Esophagus muscularis mucosa (tissue), 4 donors: ENCODE data around the gene SAE1. TPM values are rescaled to one million over a fixed set of nuclear protein-coding genes. Genes with fewer than 3 reads are reported as not detected.
A peak's percentile ranks its signal among the peaks of the same experiment; 100 is the strongest.

Source experiments
- DNase-seq: peaks from one replicate; pipeline ENCODE4 v3.0.0-alpha.2; 2017; ENCODE audit errors: extremely low spot score
- H3K27ac ChIP-seq, 4 donors: fragments of 200-600 bp; sonication (generic); replicated peaks in 1 of 4; 1 replicate in 3 of 4; 2 replicates in 1 of 4; pipeline ENCODE4 v1.5.1; 2016 to 2019; ENCODE audit warnings: mild to moderate bottlenecking in 1 of 4
- H3K27me3 ChIP-seq, 4 donors: fragments of 200-600 bp; sonication (generic); one replicate each; pipeline versions ENCODE4 v1.5.1 to v1.6.0; 2016 to 2019
- H3K36me3 ChIP-seq, 4 donors: fragments of 200-600 bp; sonication (generic); one replicate each; pipeline ENCODE4 v1.5.1; 2016 to 2019
- H3K4me1 ChIP-seq, 4 donors: fragments of 200-600 bp; sonication (generic); one replicate each; pipeline ENCODE4 v1.5.1; 2016 to 2019
- H3K4me3 ChIP-seq, 4 donors: fragments of 200-600 bp; sonication (generic); 1 replicate in 2 of 4; 2 replicates in 2 of 4; pipeline ENCODE4 v1.5.1; 2016 to 2019; ENCODE audit warnings: mild to moderate bottlenecking in 4 of 4, moderate library complexity in 1 of 4
- H3K9me3 ChIP-seq, 4 donors: fragments of 200-600 bp; sonication (generic); 1 replicate in 3 of 4; 2 replicates in 1 of 4; pipeline ENCODE4 v1.5.1; 2016 to 2019
- EP300 ChIP-seq: sonication (generic); formaldehyde crosslinking; IDR thresholded peaks from one replicate; pipeline ENCODE4 v1.6.1; 2017; ENCODE audit warnings: antibody characterized with exemption
- POLR2A ChIP-seq: fragments of 450-650 bp; IDR thresholded peaks from one replicate; pipeline ENCODE4 v1.6.1; 2017; ENCODE audit warnings: antibody characterized with exemption, moderate library complexity, mild to moderate bottlenecking, low read depth
- POLR2AphosphoS5 ChIP-seq, 2 donors: sonication (generic); formaldehyde crosslinking; IDR thresholded peaks; one replicate each; pipeline ENCODE4 v1.6.1; 2017; ENCODE audit warnings: antibody characterized with exemption in 2 of 2
- WGBS: methylation state at CpG from one replicate; pipeline ENCODE4 v1.1.5; 2018; 5-methylcytosine and 5-hydroxymethylcytosine counted together
- intact Hi-C: fragments of 100-400 bp; cut with DNase I; formaldehyde crosslinking; loops from one replicate; pipeline ENCODE4 v1.15.1; 2023
- total RNA-seq, 4 donors: library from RNA; depleted of rRNA; stranded (reverse); fragments of >200 nt; gene quantifications; one replicate each; pipeline versions ENCODE4 v1.1.0 to v1.2.1, GENCODE V29; 2016
- TF ChIP-seq, protein P1 (sequence below), 3 experiments: fragments of 200-600 bp in 2 of 3; fragments of 450-650 bp in 1 of 3; sonication (generic) in 2 of 3; IDR thresholded peaks; one replicate each; pipeline ENCODE4 v1.5.1; 2017 to 2019; ENCODE audit warnings: antibody characterized with exemption in 3 of 3, mild to moderate bottlenecking in 2 of 3, moderate library complexity in 1 of 3

The SAE1 gene
- total RNA-seq, 4 donors from 2014 or later = 130 to 143 (median 136) TPM

DNA sequence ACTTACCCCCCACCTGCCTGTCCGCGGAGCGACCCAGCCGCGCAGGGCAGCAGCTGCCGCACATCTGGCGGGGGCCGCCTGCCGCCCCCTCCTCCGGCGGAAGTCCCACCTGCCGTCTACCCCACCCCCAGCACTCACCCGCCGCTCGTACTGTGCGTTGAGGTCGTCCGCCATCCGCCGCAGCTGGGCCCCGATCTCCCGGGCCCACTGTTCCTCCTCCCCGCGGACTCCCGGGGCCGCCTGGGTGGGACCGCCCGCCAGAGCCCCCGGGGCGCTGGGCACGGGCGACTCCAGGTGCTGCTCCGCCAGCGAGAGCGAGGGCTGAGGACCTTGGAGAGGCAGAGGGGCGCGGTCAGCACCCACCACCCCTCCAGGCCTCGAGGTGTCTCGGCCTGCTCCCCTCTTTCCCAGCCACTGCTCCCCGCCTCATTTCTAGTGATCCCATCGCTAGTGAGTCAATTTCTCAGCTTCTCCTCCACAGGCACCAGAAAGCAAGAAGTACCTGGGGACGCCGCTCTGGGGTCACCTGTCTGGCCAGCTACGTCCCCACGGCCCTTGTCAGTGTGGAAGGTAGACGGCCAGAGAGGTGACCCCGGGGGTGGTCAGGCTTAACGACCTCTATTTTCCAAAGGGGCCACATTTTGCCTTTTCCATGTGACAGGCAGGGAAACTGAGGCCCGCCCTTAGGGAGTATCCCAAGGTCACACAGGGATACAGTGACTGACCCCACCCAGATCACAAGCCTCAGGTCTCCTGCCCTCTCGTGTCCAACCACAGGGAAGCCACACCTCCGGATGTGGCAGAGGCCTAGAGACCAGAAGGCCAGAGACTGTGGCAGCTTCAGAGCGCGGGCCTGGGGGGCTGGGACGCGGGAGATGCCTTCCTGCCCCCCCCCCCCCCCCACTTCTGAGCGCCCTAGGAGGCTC is 96.1 kb downstream of the SAE1 start:
- TF ChIP-seq, protein P1, sequence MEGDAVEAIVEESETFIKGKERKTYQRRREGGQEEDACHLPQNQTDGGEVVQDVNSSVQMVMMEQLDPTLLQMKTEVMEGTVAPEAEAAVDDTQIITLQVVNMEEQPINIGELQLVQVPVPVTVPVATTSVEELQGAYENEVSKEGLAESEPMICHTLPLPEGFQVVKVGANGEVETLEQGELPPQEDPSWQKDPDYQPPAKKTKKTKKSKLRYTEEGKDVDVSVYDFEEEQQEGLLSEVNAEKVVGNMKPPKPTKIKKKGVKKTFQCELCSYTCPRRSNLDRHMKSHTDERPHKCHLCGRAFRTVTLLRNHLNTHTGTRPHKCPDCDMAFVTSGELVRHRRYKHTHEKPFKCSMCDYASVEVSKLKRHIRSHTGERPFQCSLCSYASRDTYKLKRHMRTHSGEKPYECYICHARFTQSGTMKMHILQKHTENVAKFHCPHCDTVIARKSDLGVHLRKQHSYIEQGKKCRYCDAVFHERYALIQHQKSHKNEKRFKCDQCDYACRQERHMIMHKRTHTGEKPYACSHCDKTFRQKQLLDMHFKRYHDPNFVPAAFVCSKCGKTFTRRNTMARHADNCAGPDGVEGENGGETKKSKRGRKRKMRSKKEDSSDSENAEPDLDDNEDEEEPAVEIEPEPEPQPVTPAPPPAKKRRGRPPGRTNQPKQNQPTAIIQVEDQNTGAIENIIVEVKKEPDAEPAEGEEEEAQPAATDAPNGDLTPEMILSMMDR (IDR thresholded peaks at IDR 0.05) = peak in 1 of 3 experiments; percentile 4
- peak; percentile 92 to 95 for TF ChIP-seq POLR2AphosphoS5 (IDR thresholded peaks at IDR 0.05)
- peak; percentile 74 for TF ChIP-seq POLR2A
- TF ChIP-seq EP300 = no peak
- Histone ChIP-seq H3K27me3 (peaks cover 0 to 3% (median 0%) of the 10 kb centered on the region in 4 donors), H3K4me3 (peak overlapping the region; percentile 67 to 99 (median 86)), H3K4me1 (peaks cover 30 to 67% (median 61%) of the 10 kb centered on the region in 4 donors), H3K27ac (peak overlapping the region; percentile 97 to 100 (median 98)), H3K36me3 (peaks cover 1 to 15% (median 9%) of the 10 kb centered on the region in 4 donors), H3K9me3 (no peaks in the 10 kb centered on the region)
- 14% methylated on average over 9 of the region's 56 CpGs for WGBS
- intact Hi-C loops = no loop called here
- DNase-seq = peak; percentile 96

DNA sequence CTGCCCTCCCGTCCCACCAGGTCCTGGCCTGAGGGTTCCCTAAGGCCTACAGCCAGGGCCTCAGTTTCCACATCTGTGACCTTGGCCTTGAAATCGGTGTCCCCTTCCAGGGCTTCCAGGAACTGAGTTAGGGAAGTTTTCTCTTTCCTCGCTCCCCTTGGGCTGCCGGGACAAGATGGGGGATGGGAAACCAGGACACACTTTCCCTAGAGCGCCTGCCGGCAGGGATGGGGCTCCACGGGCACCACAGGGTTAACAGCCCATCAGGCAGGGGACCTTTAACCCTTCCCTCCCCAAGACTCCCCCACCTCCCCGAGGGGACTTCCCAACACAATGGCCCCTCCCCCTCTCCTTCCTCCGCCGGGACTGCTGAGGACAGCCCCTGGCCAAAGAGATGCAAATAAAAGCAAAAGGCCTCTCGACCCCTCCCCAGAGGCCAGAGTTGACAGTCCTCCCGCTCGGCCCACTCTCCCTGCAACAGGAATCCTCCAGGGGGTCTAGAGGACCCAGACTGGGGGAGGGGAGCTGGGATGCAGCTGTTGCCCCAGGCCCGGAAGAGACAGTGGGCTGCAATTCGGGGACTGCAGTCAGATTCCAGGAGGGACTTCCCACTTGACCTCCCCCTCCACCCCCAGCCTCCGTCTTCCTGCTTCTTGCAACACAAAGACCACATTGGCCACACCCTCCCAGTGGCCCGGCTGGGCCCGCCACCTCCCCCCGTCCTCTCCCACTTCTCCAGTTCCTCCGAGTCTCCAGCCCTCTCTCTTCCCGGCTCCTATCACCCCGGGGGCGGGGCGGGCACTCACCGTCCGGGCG is 96.9 kb downstream of the SAE1 start:
- intact Hi-C loops = no loop called here
- H3K4me1 ChIP-seq = peaks cover 37 to 71% (median 67%) of the 10 kb centered on the region in 4 donors
- WGBS = 1% methylated on average over 18 of the region's 27 CpGs

DNA sequence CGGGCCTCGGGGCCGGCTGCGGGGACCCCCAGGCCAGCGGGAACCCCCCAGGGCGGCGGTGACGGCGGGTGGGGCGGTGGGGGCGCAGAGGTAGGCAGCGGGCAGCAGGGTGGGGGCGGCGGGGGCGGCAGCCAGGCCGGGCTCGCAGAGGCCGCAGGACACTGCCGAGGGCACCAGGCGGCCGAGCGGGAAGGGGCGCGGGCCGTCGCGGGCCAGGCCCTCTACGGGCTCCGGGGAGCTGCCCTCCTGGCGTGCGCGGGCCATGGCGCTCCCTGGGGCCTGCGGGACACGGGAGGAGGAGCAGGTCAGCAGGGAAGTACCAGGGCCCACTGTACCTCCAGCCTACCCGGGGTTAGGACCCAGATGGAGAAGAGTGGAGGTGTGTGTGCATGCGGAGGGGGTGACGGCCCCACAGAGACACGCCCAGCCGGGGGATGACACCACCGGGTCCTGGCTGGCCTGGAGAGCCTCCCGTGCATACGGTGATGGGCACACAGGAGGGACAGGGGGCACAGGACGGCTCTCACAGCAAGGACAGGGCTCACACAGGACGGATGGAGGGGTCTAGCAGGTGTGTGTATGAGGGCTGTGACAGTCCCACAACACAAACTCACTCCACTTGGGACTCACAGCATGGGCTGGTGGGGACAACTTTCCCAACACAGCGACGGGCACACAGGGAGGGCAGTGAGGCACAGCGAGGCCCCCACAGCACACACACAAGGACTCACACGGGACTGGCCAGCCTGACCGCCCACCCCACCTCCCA is 97.7 kb downstream of the SAE1 start:
- Histone ChIP-seq H3K4me1 (peaks cover 37 to 73% (median 70%) of the 10 kb centered on the region in 4 donors), H3K27ac (peak overlapping the region; percentile 97 to 100 (median 98)), H3K9me3 (no peaks in the 10 kb centered on the region), H3K36me3 (peaks cover 0 to 6% (median 0%) of the 10 kb centered on the region in 4 donors), H3K4me3 (peak overlapping the region; percentile 67 to 99 (median 86)), H3K27me3 (peaks cover 0 to 3% (median 0%) of the 10 kb centered on the region in 4 donors)
- DNase-seq = no peak
- WGBS = 5% methylated on average over 19 of the region's 50 CpGs
- TF ChIP-seq POLR2A (no peak), POLR2AphosphoS5 (IDR thresholded peaks at IDR 0.05) (peak in 1 of 2 donors; percentile 50)
- intact Hi-C loops = no loop called here

More for the DNA sequence above, 96.9 kb downstream of the SAE1 start:
- Histone ChIP-seq H3K27ac (peak overlapping the region; percentile 97 to 100 (median 98)), H3K36me3 (peaks cover 0 to 6% (median under 1%) of the 10 kb centered on the region in 4 donors), H3K27me3 (peaks cover 0 to 3% (median 0%) of the 10 kb centered on the region in 4 donors), H3K9me3 (no peaks in the 10 kb centered on the region), H3K4me3 (peak overlapping the region; percentile 67 to 99 (median 86))
- peak; percentile 98 for DNase-seq
- TF ChIP-seq POLR2AphosphoS5 (IDR thresholded peaks at IDR 0.05) (peak; percentile 49 to 81), POLR2A (no peak)

DNA sequence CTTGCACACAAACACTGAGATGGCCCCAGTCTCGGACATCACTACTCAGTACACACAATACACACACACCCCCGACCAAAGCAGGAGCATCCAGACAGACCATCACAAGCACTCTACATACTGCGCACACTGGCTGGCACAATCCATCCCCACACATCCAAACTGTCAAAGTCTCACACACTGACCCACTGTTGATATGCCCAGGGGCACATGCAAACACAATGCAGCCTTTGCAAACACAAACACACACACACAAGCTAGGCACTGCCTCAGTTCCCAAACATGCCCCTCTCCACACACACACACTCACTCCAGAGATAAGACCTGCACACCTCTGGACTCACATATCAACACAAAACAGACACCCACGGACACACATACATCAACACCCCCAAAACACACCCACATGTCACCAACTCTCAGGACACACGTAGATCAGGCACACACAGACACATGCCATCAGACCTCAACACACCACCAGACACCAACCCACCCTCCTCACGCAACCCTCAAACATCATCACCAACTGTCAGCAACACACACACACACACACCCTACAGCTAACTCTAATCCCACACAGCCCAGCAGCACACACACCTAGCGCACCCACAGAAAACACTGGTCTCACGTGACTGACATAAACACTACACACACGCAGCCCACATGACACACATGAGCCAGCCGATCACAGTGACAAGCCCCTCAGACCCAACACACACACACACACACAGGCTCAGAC is 98.5 kb downstream of the SAE1 start:
- no peaks in the 10 kb centered on the region for H3K9me3 ChIP-seq
- H3K4me3 ChIP-seq = peak overlapping the region; percentile 67 to 99 (median 86)
- DNase-seq = no peak
- intact Hi-C loops = no loop called here
- H3K36me3 ChIP-seq = peaks cover 0 to 6% (median 0%) of the 10 kb centered on the region in 4 donors
- WGBS = 16% methylated on average over 9 of the region's 10 CpGs
- H3K4me1 ChIP-seq = peaks cover 37 to 73% (median 70%) of the 10 kb centered on the region in 4 donors
- peak overlapping the region; percentile 97 to 100 (median 98) for H3K27ac ChIP-seq
- H3K27me3 ChIP-seq = peaks cover 0 to 3% (median 0%) of the 10 kb centered on the region in 4 donors
- TF ChIP-seq POLR2AphosphoS5 (IDR thresholded peaks at IDR 0.05) = peak in 1 of 2 donors; percentile 41
- TF ChIP-seq EP300 = no peak

DNA sequence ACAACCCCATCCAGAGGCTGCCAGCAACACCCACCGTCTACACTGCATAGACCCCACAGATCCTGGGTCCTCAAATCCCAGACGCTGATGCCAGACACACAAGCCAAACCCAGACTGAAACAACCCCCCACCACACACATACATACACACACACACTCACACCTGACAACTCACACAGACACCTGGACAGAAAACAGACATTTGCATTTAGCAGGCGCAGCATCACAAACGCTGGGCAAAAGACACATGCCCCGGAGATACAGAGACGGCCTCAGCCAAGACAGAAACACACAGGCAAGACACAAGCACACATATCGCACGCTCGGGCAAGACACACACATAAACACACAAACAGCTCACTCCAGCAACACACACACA is 99.0 kb downstream of the SAE1 start:
- H3K27ac ChIP-seq = peak overlapping the region; percentile 97 to 100 (median 98)
- peaks cover 0 to 6% (median 0%) of the 10 kb centered on the region in 4 donors for H3K36me3 ChIP-seq
- peaks cover 0 to 3% (median 0%) of the 10 kb centered on the region in 4 donors for H3K27me3 ChIP-seq
- 20% methylated on average over 1 of the region's 9 CpGs for WGBS
- no peak for DNase-seq
- TF ChIP-seq POLR2A (no peak), POLR2AphosphoS5 (IDR thresholded peaks at IDR 0.05) (no peak), EP300 (no peak)
- TF ChIP-seq, protein P1 (IDR thresholded peaks at IDR 0.05) = no peak
- H3K9me3 ChIP-seq = no peaks in the 10 kb centered on the region
- intact Hi-C loops = no loop called here
- H3K4me1 ChIP-seq = peaks cover 37 to 73% (median 70%) of the 10 kb centered on the region in 4 donors
- H3K4me3 ChIP-seq = peak overlapping the region; percentile 67 to 99 (median 86)
